OCI-LY1 (cell line): ENCODE measurements around the gene KCTD2.
"Not testable (repeated sequence)": the region's sequence is repeated elsewhere in the genome, so short reads cannot be mapped to it uniquely, and the experiment has no call there.

Experiments
- H2AFZ ChIP-seq: fragments of 200-600 bp; sonication (generic), shearing (Covaris generic); 2 replicates; pipeline ENCODE4 v1.6.0; 2014; ENCODE audit warnings: antibody characterized with exemption, mild to moderate bottlenecking, low read length
- H3F3A ChIP-seq: fragments of 200-600 bp; sonication (generic), shearing (Covaris generic); 2 replicates; pipeline ENCODE4 v1.6.0; 2014; ENCODE audit warnings: mild to moderate bottlenecking, antibody characterized with exemption, low read length, moderate library complexity; ENCODE audit not compliant: insufficient read depth
- H3K27ac ChIP-seq: fragments of 200-600 bp; sonication (generic); 2 replicates; pipeline ENCODE4 v1.5.1; 2014; ENCODE audit warnings: low read length, mixed run types, mild to moderate bottlenecking, low read depth; ENCODE audit not compliant: poor library complexity, severe bottlenecking
- H3K27me3 ChIP-seq: fragments of 200-600 bp; sonication (generic); 2 replicates; pipeline ENCODE4 v1.6.0; 2014; ENCODE audit warnings: antibody characterized with exemption, mild to moderate bottlenecking, low read length, moderate library complexity; ENCODE audit not compliant: insufficient read depth
- H3K36me3 ChIP-seq: fragments of 200-600 bp; sonication (generic); 2 replicates; pipeline ENCODE4 v1.6.1; 2014; ENCODE audit warnings: mild to moderate bottlenecking, antibody characterized with exemption, low read length, moderate library complexity, mixed read lengths; ENCODE audit not compliant: insufficient read depth
- H3K4me1 ChIP-seq: fragments of 200-600 bp; sonication (generic); 2 replicates; pipeline ENCODE4 v1.5.1; 2014; ENCODE audit warnings: mild to moderate bottlenecking, low read length, moderate library complexity; ENCODE audit not compliant: insufficient read depth, severe bottlenecking
- H3K4me2 ChIP-seq: fragments of 200-600 bp; sonication (generic), shearing (Covaris generic); 2 replicates; pipeline ENCODE4 v1.6.1; 2014; ENCODE audit warnings: low read length
- H3K4me3 ChIP-seq: fragments of 200-600 bp; sonication (generic); 2 replicates; pipeline ENCODE4 v1.5.1; 2014; ENCODE audit warnings: low read length, low read depth, mild to moderate bottlenecking, mixed read lengths; ENCODE audit not compliant: poor library complexity, severe bottlenecking
- H3K79me2 ChIP-seq: fragments of 200-600 bp; shearing (Covaris generic); 2 replicates; pipeline ENCODE4 v1.6.1; 2016; ENCODE audit warnings: mixed run types, low read length, mixed read lengths; ENCODE audit not compliant: insufficient read depth
- H3K9ac ChIP-seq: fragments of 200-600 bp; sonication (generic), shearing (Covaris generic); 2 replicates; pipeline ENCODE4 v1.6.1; 2014; ENCODE audit warnings: mild to moderate bottlenecking, low read length, mixed read lengths
- H3K9me2 ChIP-seq: fragments of 200-600 bp; sonication (generic), shearing (Covaris generic); 2 replicates; pipeline ENCODE4 v1.6.1; 2014; ENCODE audit warnings: low read depth, mild to moderate bottlenecking, low read length, mixed read lengths
- H3K9me3 ChIP-seq: fragments of 200-600 bp; shearing (Covaris generic); 2 replicates; pipeline ENCODE4 v1.6.1; 2014; ENCODE audit warnings: low read length, mixed read lengths
- H4K20me1 ChIP-seq: fragments of 200-600 bp; sonication (generic), shearing (Covaris generic); 2 replicates; pipeline ENCODE4 v1.6.0; 2016; ENCODE audit warnings: mild to moderate bottlenecking, low read length; ENCODE audit not compliant: insufficient read depth
- CTCF ChIP-seq: fragments of 200-600 bp; sonication (generic), shearing (Covaris generic); IDR thresholded peaks from 2 replicates; pipeline ENCODE4 v1.5.1; 2017; ENCODE audit warnings: mild to moderate bottlenecking, antibody characterized with exemption, low read length, moderate library complexity, mixed read lengths
- EZH2 ChIP-seq: fragments of 200-600 bp; sonication (generic), shearing (Covaris generic); IDR thresholded peaks from 2 replicates; pipeline ENCODE4 v1.8.0; 2017; ENCODE audit warnings: borderline replicate concordance, mixed run types, mild to moderate bottlenecking, antibody characterized with exemption, low read length, moderate library complexity, mixed read lengths

Gene KCTD2

GRCh38 chr17:75020331-75021110 is 26.5 kb upstream of the KCTD2 start:
- Histone ChIP-seq H3K79me2 (no peaks in the 10 kb centered on the region), H3K36me3 (peaks cover 51% of the 10 kb centered on the region), H3K4me1 (no peaks in the 10 kb centered on the region), H4K20me1 (no peaks in the 10 kb centered on the region), H3F3A (no peaks in the 10 kb centered on the region), H3K4me3 (no peak overlapping the region), H3K4me2 (no peak overlapping the region), H2AFZ (no peak overlapping the region), H3K9me3 (no peaks in the 10 kb centered on the region), H3K27ac (no peak overlapping the region), H3K9ac (no peak overlapping the region), H3K27me3 (no peaks in the 10 kb centered on the region), H3K9me2 (no peaks in the 10 kb centered on the region)
- TF ChIP-seq EZH2 (no peak), CTCF (no peak)

GRCh38 chr17:75024686-75025397 is 22.2 kb upstream of the KCTD2 start:
- Histone ChIP-seq H3K4me2 (no peak overlapping the region), H3K36me3 (peaks cover 33% of the 10 kb centered on the region), H3K9me3 (no peaks in the 10 kb centered on the region), H3K27me3 (peaks cover 3% of the 10 kb centered on the region; the same call in 1 of the 2 replicates), H2AFZ (no peak overlapping the region), H3K4me1 (no peaks in the 10 kb centered on the region), H3K79me2 (no peaks in the 10 kb centered on the region), H3K9ac (no peak overlapping the region), H3K9me2 (no peaks in the 10 kb centered on the region), H4K20me1 (no peaks in the 10 kb centered on the region), H3K4me3 (no peak overlapping the region), H3K27ac (no peak overlapping the region), H3F3A (no peaks in the 10 kb centered on the region)
- TF ChIP-seq EZH2 (no peak), CTCF (no peak)

- not testable (repeated sequence) for H3K79me2 ChIP-seq, H3K27ac ChIP-seq, H4K20me1 ChIP-seq, H3K4me3 ChIP-seq, H3K9me2 ChIP-seq, H3K4me2 ChIP-seq, H3K9me3 ChIP-seq, H3F3A ChIP-seq, H3K9ac ChIP-seq, H2AFZ ChIP-seq, H3K4me1 ChIP-seq, H3K27me3 ChIP-seq
- peaks cover 30% of the 10 kb centered on the region for H3K36me3 ChIP-seq
These were observed 21.7 kb upstream of the KCTD2 start for GRCh38 chr17:75025398-75025734.

GRCh38 chr17:75026650-75027049 is 20.4 kb upstream of the KCTD2 start:
- H3K27ac ChIP-seq, H3K4me3 ChIP-seq, H4K20me1 ChIP-seq, H3K27me3 ChIP-seq, H3F3A ChIP-seq, H3K9ac ChIP-seq, H3K9me2 ChIP-seq, H3K4me1 ChIP-seq, H3K4me2 ChIP-seq, H3K79me2 ChIP-seq, H2AFZ ChIP-seq, H3K9me3 ChIP-seq: not testable (repeated sequence)
- peaks cover 18% of the 10 kb centered on the region for H3K36me3 ChIP-seq
